Measurements from ENCODE around the gene OSBPL7.
A peak's percentile ranks its signal among the peaks of the same experiment; 100 is the strongest.

OSBPL7 gene

DNA sequence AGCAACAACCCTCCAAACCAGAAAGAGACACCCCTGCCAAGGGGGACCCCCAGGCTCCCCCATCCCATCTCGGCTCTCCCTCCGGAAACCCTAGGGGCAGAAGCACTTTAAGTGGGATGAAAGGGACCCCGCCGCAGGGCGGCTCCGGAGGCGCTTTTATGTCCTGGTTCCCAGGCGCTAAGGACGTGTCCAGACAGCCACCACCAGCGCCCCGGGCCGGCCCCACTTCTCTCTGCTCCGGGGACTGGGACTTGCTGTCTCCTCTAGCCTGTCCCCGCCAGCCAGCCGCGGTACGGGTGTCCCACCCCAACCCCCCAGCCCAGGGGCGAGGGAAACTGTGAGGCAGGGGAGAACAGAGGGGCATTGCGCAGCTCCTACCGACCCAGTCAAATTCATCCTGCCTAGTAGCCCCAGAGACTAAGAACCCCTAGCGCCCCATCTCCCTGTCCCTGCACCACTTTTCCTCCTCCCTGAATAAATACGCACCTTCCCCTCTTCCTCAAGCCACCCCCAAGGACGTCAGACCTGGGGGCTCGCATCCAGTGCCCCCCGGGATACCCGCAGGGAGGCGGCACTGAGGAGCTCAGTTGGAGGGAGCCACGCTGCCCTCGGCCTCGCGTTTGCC, 25.2 kb upstream of the OSBPL7 start:
- peak; percentile 60 for DNase-seq

DNA sequence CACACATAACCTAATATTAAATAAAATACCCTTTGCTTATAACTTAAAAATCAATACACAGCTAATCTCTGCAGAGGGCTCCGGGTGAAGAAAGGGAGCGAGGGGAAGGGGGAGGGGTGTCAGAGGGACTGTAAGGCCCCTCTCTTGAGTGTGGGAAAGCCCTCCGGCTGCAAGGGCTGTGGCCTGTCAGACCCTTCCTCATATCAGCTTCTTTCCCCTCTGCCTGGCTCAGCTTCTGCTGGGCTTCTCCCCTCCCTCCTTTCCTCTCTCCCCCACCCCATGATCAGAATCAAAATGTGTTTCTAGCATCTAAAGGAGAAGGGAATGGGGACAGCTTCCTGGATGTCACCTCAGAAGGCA, 24.1 kb upstream of the OSBPL7 start:
- no peak for DNase-seq

GRCh38 chr17:47844814-47845715, 23.5 kb upstream of the OSBPL7 start:
- no peak for DNase-seq

- DNase-seq: no peak
Measured at GRCh38 chr17:47844227-47844626, 22.6 kb upstream of the OSBPL7 start.

GRCh38 chr17:47843391-47843730, 21.8 kb upstream of the OSBPL7 start:
- DNase-seq: no peak

DNA sequence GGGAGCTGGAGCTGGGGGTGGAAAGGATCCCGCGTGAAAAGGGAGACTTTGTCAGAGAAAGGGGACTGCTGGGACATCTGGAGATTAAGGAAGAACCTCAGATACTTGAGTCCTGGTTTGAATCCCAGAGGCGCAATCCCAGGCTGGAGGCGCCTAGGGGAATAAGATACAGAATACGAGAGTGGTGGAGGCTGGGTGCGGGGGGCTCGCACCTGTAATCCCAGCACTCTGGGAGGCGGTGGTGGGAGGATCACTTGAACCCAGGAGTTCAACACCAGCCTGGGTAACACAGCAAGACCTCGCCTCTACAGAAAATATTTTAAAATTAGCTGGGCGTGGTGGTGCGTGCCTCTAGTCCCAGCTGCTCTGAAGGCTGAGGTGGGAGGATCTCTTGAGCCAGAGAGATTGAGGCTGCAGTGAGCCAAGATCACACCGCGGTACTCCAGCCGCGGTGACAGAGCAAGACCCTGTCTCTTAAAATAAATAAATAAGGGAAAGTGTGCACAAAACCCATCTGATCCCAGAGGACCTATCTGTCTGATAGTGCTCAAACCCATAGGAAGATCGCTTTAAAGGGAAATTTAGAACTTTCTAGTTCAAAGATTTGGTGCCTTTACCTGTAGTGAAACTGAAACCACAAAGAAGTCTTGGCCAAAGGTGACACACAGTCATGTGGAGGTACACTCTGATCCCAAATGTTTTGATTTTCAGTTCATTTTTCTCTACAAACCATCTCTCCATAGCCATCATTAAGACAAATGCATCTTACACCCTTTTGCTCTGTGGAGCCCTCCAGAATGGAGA, 20.1 kb upstream of the OSBPL7 start:
- DNase-seq: no peak

- DNase-seq: peak; percentile 98
Measured at GRCh38 chr17:47840742-47841487, 19.3 kb upstream of the OSBPL7 start, which contains the start of gene SCRN2. Gene SCRN2 (minus strand): TSS chr17:47841273. CDS start chr17:47840843, 430 bp downstream.

DNA sequence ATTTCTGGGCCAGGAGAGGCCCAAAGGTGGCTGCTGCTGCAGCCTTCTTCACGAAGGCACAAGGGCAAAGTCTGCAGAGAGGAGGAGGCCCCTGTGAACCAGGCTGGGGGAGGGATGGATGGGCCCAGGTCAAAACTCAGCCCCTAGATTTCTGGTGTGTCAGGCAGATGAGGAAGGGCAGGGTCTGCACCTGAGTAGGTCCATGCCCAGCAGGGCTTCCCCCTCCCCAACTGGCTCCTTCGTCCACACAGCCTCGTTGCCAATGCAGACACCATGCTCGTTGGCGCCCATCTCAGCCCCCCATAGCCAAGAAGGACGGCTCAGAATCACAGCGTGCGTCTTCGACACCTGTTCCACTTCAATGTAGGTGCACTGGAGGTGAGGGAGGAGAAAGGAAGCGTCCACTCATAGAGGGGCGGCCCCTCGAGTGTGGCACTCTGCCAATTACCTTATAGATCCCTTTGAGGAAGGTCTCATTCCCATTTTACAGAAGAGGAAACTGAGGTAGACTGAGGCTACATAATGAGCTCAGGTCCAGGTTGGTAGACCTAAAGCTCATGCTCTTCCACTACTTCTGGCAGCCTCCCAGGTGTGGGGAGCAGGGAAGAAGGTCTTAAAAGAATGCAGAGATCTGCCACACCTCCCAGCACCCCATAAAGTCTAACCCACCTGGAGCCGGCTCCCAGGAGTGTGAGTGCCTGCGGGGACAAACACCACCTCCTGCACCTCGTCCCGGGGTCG, 18.6 kb upstream of the OSBPL7 start:
- DNase-seq: no peak

DNA sequence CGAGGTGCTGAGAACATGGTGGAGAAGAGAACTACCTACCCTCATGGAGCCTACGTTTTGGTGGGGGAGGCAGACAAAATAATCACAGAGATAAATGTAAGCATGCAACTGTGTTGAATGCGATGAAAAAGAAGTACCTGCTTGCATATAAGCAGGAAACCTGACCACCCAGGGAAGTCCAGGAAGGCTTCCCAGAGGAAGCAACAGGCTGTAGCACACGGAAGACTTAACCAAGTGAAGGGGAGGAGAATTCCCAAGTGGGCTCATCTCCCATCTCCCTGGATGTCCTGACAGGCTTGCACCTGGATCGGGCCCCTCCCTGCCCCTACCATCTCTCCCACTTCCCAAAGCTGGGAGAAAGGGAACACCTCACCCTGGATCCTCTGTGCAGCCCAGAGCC, 17.5 kb upstream of the OSBPL7 start:
- DNase-seq: no peak

DNA sequence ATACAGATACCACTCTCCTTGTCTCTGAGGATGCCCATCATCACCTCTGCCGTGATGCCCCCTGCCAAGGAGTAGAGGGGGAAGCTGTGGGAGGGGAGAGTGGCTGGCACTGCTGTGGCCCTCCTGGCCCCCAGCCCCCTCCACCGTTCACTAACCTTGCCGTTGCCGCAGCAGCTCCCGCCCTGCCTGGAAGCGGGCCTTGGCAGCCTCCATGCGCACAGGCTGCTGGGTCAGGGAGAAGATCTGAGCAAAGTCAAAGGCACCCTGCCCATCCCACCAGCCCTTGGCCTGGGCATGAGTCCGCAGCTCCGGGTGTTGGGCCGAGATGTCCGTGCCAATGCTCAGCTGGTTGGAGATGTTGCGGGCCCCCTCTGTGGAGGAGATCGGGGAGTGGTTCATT, 17.0 kb upstream of the OSBPL7 start:
- DNase-seq: no peak

GRCh38 chr17:47837401-47838039, 15.9 kb upstream of the OSBPL7 start:
- DNase-seq: no peak

DNA sequence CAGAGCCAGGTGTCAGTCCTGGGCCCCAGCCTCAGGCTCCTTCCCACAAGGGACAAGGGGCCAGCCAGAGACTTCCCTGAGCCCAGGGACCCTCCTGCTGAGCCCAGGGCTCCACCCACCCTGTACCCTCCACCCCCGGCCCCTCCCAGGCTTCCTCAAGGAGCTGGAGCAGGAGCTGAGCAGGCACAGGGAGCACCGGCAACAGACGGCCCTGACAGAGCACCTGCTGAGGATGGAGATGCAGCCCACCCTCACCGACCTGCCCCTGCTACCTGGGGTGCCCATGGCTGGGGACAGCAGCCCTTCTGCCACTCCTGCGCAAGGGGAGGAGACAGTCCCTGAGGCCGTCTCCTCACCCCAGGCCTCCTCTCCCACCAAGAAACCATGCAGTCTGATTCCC, 15.0 kb upstream of the OSBPL7 start:
- no peak for DNase-seq

- DNase-seq: no peak
Measured at GRCh38 chr17:47834756-47835155, 13.2 kb upstream of the OSBPL7 start.

DNA sequence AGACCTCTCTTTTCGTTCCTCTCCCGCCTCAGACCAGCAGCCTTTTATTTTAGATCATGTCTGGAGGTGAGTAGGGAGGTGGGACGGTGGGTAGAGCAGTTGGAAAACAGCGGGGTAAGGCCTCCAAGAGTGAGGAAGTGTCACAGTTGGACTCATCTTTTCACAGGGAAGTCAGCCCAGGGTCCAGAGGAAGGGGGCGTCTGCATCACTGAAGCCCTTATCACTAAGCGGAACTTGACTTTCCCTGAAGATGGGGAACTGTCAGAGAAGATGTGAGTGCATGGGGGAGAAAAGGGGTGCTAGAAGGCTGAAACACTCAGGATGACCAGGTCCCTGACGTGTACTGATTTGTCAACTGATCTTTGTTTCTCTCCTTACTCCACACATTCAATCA, 10.3 kb upstream of the OSBPL7 start:
- DNase-seq: no peak

DNA sequence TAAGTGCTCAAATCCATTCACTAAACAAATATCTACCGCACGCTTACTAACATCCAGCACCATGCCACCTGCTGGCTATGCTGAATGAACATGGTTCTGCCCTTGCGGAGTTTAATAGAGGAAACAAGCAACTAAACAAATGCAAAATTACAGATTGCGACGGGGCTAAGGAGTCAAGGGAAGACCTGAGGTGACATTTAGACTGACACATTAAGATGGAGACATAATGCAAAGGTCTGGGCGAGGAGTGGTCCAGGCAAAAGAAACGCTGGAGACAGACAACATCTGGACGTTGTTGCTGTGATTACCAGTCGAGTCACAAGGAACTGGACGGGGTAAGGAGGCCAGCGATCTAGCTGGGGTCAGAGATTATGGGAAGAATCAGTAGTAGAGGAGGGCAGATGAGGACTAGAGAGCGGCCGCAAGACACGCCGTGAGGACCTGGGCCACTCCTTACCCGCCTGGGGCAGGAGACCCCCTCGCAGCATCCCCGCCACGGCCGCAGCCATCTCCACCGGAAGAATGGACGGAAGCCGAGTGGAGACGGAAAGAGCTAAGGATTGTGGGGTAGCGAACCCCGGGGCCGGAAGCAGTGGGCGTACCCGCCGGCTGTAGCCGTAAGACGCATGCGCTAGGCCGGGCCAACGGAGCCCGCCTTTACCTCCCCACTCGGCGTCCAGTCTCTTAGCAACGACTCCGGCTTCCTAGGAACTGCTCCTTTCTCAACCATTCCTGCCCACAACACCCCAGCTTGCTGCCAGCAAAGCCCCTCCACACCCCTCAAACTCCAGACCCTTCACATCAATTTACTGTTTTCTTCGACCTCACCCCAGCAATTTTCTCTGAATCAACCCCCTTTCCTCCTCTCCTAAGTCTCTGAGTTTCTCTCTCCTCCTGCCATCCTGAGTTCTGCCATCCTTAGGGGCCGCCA, 9.7 kb upstream of the OSBPL7 start, which contains the start of the genes LRRC46 and MRPL10:
Gene LRRC46 (plus strand): TSS at position 668 of the 931 bp plus-strand sequence. CDS start 320 bp downstream, outside the sequence.
Gene MRPL10 (minus strand): TSS at position 539 of the 931 bp plus-strand sequence. CDS start 30 bp downstream, at position 509.
- DNase-seq: peak; percentile 97

DNA sequence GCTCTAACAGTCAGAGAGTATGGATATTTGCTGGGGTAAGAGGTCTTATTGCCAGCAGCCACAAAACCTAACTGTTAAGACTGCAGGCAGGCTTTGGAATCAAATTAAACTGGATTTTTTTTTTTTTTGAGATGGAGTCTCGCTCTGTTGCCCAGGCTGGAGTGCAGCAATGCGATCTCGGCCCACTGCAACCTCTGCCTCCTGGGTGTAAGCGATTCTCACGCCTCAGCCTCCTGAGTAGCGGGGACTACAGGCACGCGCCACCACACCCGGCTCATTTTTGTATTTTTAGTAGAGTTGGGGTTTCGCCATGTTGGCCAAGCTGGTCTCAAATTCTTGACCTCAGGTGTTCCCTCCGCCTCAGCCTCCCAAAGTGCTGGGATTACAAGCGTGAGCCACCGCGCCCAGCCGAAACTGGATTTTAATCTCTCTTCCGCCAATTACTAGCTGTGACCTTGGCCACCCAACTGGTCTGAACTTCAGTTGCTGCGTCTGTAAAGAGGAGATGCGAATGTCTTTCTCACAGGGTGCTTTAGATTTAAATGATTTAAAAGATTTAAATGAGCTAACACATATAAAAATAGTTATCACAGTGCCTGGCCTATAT, 8.9 kb upstream of the OSBPL7 start:
- DNase-seq: no peak

DNA sequence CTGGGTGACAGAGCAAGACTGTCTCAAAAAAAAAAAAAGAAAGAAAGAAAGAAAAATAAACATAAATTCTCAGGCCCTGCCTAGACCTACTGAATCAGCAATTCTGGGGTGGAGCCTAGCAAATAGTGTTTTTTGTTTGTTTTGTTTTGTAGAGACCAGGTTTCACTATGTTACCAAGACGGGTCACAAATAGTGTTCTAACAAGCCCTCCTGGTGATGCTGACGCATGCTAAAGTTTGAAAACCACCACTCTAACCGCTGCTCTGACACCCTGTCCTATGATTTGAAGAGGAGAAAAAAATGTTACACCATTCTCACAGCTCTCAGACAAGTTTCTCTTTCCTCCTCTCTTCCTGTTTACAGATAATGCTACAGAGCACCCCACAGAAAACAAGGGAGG, 8.3 kb upstream of the OSBPL7 start:
- DNase-seq: no peak

GRCh38 chr17:47823519-47823918, 1.9 kb upstream of the OSBPL7 start:
- DNase-seq: no peak

DNA sequence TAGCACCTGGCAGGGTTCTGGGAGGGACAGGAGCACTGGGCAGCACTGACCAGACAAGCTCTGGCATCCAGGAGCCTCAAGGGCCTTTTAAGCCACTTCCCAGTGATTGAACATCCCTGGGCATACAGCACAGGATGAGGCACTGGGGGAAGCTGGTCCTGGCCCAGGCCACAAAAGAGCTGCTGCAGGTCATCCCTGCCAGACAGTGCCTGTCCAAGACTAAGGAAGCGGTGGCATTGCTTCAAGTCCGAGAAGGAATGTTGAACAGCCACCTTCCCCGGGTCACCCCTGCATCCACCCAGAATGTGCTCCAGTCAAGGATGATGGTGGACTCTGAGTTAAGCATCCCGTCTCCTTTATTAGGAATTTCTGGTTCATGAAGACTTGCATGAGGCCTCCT, 1.2 kb upstream of the OSBPL7 start:
- DNase-seq: no peak

DNA sequence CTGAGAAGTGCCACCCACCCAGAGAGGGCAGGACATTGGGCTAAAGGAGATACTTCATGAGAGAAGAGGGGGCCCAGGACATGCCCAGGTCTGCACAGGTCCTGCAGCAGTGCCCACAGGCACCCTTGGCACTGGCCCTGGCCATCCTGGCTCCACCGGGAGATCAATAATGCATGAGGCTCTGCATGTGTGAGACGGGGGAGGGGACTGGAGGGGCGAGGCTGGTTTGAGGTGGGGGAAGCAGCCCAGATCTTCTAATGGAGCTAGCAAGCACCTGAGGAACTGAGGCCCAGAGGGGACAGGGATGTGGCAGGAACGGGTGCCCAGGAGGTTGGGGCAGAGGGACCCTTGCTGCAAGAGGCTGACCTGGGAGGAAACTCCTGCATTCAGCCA, 567 bp downstream of the OSBPL7 start:
- DNase-seq: no peak

Measured in retina (tissue), 1 donor.